ENCODE measurements around the gene ST7L.

DNA sequence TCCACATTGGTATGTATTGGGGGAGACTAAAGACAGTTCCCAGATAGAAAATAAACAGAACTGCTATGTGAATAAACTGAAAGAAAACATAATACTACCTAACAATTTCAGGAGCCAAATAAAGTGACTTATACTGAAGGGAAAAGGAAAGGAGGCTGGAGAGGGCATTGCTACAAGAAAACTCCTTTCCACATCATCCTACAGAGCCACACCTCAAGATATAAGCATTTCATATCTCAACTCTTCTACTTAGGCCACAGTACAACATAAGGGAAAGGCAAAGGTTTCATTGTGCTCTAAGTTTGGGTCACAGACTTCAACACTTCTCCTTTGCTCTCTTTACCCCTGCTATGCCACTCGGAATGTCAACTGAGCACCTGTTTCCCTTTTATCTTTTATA, 54.9 kb downstream of the ST7L start:
- no peak for TF ChIP-seq SUZ12 (IDR thresholded peaks at IDR 0.05)
- TF ChIP-seq FOXK2 (IDR thresholded peaks at IDR 0.05): no peak
- TF ChIP-seq HDGF (IDR thresholded peaks at IDR 0.05; ENCODE audit: borderline replicate concordance): no peak
- TF ChIP-seq TARDBP (IDR thresholded peaks at IDR 0.05): no peak

Data from HEK293T (cell line).